ENCODE data around the gene TBCA. TPM values are rescaled to one million over a fixed set of nuclear protein-coding genes. Genes with fewer than 3 reads are reported as not detected.

The TBCA gene
- total RNA-seq, 1 donor from 2014 or later: 264 TPM

DNA sequence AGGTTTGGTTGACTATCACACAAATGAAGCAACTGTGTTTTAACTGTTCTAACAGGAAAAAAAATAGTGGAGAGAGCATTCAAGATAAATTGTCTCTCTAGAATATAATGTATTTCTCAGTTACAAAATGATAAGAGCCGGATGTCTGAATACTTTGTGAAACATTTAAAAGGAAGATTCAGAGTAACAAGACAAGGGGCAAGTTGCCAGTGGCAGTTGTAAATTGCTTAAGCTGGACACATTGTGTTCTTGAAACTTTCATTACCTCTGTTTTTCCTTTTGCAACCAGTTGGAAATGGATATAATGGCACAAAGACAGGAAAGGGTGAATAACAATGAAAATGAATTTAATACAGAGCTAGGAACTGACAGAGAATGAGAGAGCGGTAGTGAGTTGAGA, 15.2 kb upstream of the TBCA start:
- TF ChIP-seq, protein P1, sequence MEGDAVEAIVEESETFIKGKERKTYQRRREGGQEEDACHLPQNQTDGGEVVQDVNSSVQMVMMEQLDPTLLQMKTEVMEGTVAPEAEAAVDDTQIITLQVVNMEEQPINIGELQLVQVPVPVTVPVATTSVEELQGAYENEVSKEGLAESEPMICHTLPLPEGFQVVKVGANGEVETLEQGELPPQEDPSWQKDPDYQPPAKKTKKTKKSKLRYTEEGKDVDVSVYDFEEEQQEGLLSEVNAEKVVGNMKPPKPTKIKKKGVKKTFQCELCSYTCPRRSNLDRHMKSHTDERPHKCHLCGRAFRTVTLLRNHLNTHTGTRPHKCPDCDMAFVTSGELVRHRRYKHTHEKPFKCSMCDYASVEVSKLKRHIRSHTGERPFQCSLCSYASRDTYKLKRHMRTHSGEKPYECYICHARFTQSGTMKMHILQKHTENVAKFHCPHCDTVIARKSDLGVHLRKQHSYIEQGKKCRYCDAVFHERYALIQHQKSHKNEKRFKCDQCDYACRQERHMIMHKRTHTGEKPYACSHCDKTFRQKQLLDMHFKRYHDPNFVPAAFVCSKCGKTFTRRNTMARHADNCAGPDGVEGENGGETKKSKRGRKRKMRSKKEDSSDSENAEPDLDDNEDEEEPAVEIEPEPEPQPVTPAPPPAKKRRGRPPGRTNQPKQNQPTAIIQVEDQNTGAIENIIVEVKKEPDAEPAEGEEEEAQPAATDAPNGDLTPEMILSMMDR (IDR thresholded peaks at IDR 0.05; ENCODE audit: unreplicated experiment): no peak
- H3K27me3 Mint-ChIP-seq: no peaks in the 10 kb centered on the region
- peaks cover 3% of the 10 kb centered on the region for H3K36me3 Mint-ChIP-seq (ENCODE audit: insufficient read depth)
- H3K4me3 Mint-ChIP-seq (ENCODE audit: low read depth): no peak overlapping the region
- no peak overlapping the region for H3K27ac Mint-ChIP-seq
- H3K9me3 Mint-ChIP-seq (ENCODE audit: low read depth): peaks cover 10% of the 10 kb centered on the region
- peaks cover 1% of the 10 kb centered on the region for H3K4me1 Mint-ChIP-seq (ENCODE audit: low read depth)
- DNase-seq (ENCODE audit: low spot score, unreplicated experiment): no peak

DNA sequence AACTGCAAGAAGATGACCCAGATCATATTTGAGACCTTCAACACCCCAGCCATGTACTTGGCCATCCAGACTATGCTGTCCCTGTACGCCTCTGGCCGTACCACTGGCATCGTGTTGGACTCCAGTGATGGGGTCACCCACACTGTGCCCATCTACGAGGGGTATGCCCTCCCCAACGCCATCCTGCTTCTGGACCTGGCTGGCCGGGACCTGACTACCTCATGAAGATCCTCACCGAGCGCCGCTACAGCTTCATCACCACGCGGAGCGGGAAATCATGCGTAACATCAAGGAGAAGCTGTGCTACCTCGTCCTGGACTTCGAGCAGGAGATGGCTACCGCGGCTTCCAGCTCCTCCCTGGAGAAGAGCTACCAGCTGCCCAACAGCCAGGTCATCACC, 9.1 kb upstream of the TBCA start:
- H3K36me3 Mint-ChIP-seq (ENCODE audit: insufficient read depth): no peaks in the 10 kb centered on the region
- H3K4me3 Mint-ChIP-seq (ENCODE audit: low read depth): no peak overlapping the region
- TF ChIP-seq, protein P1 (IDR thresholded peaks at IDR 0.05; ENCODE audit: unreplicated experiment): no peak
- H3K9me3 Mint-ChIP-seq (ENCODE audit: low read depth): peaks cover 9% of the 10 kb centered on the region
- no peak overlapping the region for H3K27ac Mint-ChIP-seq
- H3K4me1 Mint-ChIP-seq (ENCODE audit: low read depth): no peaks in the 10 kb centered on the region
- H3K27me3 Mint-ChIP-seq: no peaks in the 10 kb centered on the region
- no peak for DNase-seq (ENCODE audit: low spot score, unreplicated experiment)

DNA sequence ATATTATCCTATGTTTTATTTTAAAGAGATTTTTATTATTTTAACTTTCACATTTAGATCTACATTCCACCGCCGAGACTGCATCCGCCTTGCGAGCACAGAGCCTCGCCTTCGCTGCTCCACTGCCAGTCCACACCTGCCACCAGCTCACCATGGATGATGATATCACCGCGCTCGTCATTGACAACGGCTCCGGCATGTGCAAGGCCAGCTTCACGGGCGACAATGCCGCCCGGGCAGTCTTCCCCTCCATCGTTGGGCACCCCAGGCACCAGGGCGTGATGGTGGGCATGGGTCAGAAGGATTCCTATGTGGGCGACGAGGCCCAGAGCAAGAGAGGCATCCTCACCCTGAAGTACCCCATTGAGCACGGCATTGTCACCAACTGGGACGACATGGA, 8.6 kb upstream of the TBCA start:
- Mint-ChIP-seq H3K36me3 (ENCODE audit: insufficient read depth) (no peaks in the 10 kb centered on the region), H3K27ac (no peak overlapping the region), H3K27me3 (no peaks in the 10 kb centered on the region), H3K4me1 (ENCODE audit: low read depth) (no peaks in the 10 kb centered on the region), H3K9me3 (ENCODE audit: low read depth) (peaks cover 9% of the 10 kb centered on the region), H3K4me3 (ENCODE audit: low read depth) (no peak overlapping the region)
- TF ChIP-seq, protein P1 (IDR thresholded peaks at IDR 0.05; ENCODE audit: unreplicated experiment): no peak
- no peak for DNase-seq (ENCODE audit: low spot score, unreplicated experiment)

DNA sequence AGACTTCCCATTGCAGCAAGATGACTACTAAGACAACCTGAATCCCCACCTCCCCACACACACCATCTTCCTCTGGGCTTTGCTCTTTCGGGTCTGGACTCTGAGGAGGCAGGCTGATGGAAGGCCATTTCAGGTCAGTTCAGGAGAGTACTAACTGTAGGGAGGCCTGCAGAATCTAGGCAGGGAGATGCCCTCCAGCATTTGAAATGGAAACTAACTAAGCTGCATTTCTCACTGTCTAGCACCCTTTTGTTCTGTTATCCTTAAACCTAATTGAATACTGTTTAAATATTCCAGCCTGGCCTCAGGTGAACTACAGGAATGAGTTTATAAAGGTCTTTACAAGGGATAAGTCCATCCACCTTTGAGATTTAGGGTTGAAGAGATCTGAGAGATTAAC, 4.9 kb upstream of the TBCA start:
- H3K27ac Mint-ChIP-seq: no peak overlapping the region

DNA sequence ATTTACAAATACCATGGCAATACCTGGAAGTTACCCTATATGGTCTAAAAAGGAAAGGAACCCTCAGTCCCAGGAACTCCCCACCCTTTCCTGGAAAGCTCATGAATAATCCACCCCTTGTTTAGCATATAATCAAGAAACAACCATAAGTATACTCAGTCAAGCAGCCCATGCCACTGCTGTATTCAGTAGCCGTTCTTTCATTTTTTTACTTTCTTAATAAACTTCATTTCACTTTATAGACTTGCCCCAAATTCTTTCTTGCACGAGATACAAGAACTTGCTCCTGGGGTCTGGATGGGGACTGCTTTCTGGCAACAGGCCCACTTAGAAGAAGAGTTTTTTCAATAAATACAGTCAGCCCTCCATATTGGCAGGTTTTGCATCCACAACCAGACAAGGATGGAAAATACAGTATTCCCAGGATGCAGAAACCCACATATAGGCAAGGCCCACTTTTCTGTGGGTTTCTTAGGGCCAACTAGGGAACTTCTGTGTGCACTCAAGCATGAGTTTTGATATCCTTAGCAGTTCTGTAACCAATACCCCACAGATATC, 2.8 kb upstream of the TBCA start:
- TF ChIP-seq, protein P1 (IDR thresholded peaks at IDR 0.05; ENCODE audit: unreplicated experiment): no peak
- H3K9me3 Mint-ChIP-seq (ENCODE audit: low read depth): no peaks in the 10 kb centered on the region

More for the DNA sequence above, 4.9 kb upstream of the TBCA start:
- no peaks in the 10 kb centered on the region for H3K36me3 Mint-ChIP-seq (ENCODE audit: insufficient read depth)
- peaks cover 9% of the 10 kb centered on the region for H3K9me3 Mint-ChIP-seq (ENCODE audit: low read depth)
- H3K27me3 Mint-ChIP-seq: peaks cover 6% of the 10 kb centered on the region
- no peak for DNase-seq (ENCODE audit: low spot score, unreplicated experiment)
- TF ChIP-seq, protein P1 (IDR thresholded peaks at IDR 0.05; ENCODE audit: unreplicated experiment): no peak
- peaks cover 2% of the 10 kb centered on the region for H3K4me1 Mint-ChIP-seq (ENCODE audit: low read depth)
- no peak overlapping the region for H3K4me3 Mint-ChIP-seq (ENCODE audit: low read depth)

More for the DNA sequence above, 2.8 kb upstream of the TBCA start:
- no peak for DNase-seq (ENCODE audit: low spot score, unreplicated experiment)
- H3K4me3 Mint-ChIP-seq (ENCODE audit: low read depth): no peak overlapping the region
- peaks cover 6% of the 10 kb centered on the region for H3K27me3 Mint-ChIP-seq
- peaks cover 17% of the 10 kb centered on the region for H3K4me1 Mint-ChIP-seq (ENCODE audit: low read depth)
- peaks cover under 1% of the 10 kb centered on the region for H3K36me3 Mint-ChIP-seq (ENCODE audit: insufficient read depth)
- no peak overlapping the region for H3K27ac Mint-ChIP-seq
